Retinal pigment epithelial cell (primary cell): ENCODE results near the gene GSPT1.
"Not testable (repeated sequence)": the region's sequence is repeated elsewhere in the genome, so short reads cannot be mapped to it uniquely, and the experiment has no call there.

Experiments
- DNase-seq: peaks from one replicate; pipeline ENCODE4 v3.0.0-alpha.2; 2010; ENCODE audit warnings: low read depth
- H3K4me3 ChIP-seq: 2 replicates; pipeline ENCODE4 v1.5.1; 2011; ENCODE audit warnings: mild to moderate bottlenecking, low read length, control low read depth, moderate library complexity
- TF ChIP-seq, protein P1 (sequence below): conservative IDR thresholded peaks from 2 replicates; pipeline ENCODE4 v1.5.1; 2011; ENCODE audit warnings: low read depth, low read length, control low read depth, inconsistent platforms

Gene GSPT1

DNA sequence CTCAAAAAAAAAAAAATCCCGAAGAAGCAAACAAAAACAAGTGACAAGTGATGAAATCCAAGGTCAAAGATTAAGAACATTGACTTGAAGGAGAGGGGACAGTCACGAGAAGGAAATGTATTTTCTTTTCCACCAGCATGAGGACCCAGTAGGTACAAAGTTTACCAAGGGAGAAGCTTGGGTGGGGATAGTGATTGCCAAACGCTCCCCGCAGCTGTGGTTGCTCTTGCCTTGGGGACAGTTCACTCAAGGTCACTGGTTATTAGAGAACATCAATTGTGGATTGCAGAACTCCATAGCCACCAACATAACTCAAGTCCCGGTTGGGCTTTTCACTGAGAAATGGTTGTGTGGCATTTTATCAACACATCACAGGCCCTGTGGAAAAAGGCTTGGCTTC, 91.4 kb downstream of the GSPT1 start:
- no peak for DNase-seq
- TF ChIP-seq, protein P1, sequence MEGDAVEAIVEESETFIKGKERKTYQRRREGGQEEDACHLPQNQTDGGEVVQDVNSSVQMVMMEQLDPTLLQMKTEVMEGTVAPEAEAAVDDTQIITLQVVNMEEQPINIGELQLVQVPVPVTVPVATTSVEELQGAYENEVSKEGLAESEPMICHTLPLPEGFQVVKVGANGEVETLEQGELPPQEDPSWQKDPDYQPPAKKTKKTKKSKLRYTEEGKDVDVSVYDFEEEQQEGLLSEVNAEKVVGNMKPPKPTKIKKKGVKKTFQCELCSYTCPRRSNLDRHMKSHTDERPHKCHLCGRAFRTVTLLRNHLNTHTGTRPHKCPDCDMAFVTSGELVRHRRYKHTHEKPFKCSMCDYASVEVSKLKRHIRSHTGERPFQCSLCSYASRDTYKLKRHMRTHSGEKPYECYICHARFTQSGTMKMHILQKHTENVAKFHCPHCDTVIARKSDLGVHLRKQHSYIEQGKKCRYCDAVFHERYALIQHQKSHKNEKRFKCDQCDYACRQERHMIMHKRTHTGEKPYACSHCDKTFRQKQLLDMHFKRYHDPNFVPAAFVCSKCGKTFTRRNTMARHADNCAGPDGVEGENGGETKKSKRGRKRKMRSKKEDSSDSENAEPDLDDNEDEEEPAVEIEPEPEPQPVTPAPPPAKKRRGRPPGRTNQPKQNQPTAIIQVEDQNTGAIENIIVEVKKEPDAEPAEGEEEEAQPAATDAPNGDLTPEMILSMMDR: no peak
- no peak overlapping the region for H3K4me3 ChIP-seq

DNA sequence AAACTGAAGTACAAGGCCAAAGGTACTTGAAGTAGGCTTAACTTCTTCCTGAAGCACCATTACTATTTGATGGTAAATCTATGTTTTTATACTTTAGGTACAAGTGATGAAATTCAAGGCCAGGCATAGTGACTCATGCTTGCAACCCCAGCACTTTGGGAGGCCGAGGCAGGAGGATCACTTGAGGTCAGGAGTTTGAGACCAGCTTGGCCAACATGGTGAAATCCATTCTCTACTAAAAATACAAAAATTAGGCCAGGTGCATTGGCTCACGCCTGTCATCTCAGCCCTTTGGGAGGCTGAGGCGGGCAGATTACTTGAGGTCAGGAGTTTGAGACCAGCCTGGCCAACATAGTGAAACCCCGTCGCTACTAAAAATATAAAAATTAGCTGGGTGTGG, 92.1 kb downstream of the GSPT1 start:
- not testable (repeated sequence) for DNase-seq, H3K4me3 ChIP-seq

DNA sequence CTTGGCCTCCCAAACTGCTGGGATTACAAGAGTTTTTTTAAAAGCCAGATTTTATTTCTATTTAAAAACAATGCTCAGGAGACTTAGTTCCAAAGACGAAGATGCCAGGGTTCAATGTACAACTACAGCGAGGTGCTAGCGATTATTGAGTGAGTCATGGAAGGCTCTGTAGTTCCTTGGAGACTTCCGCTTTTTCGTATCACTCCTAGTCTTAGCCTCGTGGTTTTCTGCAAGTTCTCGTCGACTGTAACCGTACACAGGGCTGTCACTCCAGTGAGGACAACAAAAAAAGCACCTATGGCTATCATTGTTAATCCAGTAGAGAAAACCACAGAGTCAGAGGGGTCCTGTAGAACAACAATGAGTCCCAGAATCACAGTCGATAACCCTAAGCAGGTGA, 96.0 kb downstream of the GSPT1 start:
- H3K4me3 ChIP-seq: no peak overlapping the region
- DNase-seq: no peak
- TF ChIP-seq, protein P1: no peak

DNA sequence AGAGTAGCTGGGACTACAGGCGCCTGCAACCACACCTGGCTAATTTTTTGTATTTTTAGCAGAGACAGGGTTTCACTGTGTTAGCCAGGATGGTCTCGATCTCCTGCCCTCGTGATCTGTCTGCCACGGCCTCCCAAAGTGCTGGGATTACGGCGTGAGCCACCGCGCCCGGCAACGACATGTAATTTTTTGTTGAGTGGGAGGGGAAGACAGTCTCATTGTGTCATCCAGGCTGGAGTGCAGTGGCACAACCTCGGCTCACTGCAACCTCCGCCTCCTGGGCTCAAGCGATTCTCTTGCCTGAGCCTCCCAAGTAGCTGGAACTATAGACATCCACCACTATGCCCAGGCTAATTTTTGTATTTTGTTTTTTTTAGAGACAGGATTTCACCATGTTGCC, 96.8 kb downstream of the GSPT1 start:
- not testable (repeated sequence) for DNase-seq

More for the DNA sequence above, 96.8 kb downstream of the GSPT1 start:
- H3K4me3 ChIP-seq: not testable (repeated sequence)
